ENCODE data around the gene GRID1. TPM values are rescaled to one million over a fixed set of nuclear protein-coding genes. Genes with fewer than 3 reads are reported as not detected.
"Not testable (repeated sequence)": the region's sequence is repeated elsewhere in the genome, so short reads cannot be mapped to it uniquely, and the experiment has no call there.

The GRID1 gene
- polyA plus RNA-seq, 1 donor (not counting 4 experiments of a cell fraction or from before 2014, with no cell fraction given): 0.01 TPM

DNA sequence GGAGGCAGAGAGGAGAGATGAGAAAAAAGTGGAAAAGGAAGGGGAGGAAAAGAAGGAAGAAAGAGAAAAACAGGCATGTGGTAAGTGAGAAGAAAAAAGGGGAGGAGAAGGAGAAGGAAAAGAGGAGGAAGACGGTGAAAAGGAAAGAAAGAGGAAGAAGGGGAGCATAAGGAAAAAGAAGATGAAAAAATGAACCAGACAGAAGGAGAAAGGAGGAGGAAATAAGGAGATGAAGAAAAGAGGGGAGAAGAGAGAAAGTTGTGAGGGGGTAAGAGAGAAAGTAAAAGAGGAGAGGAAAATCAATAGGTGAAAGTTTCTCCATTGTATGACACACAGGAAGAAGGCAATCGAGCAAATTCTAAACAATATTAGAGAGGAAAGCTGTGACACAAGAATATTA lies 663.8 kb downstream of the GRID1 start:
- no peak overlapping the region for H2AFZ ChIP-seq (ENCODE audit: control insufficient read depth, low read length)
- H3K27ac ChIP-seq (ENCODE audit: control insufficient read depth, insufficient read depth, low read length): no peak overlapping the region
- no peak for FAIRE-seq
- H3K4me1 ChIP-seq (ENCODE audit: control insufficient read depth, extremely low read depth, insufficient read depth, low read length): no peaks in the 10 kb centered on the region
- TF ChIP-seq EZH2 (IDR thresholded peaks at IDR 0.05; ENCODE audit: low read length): no peak
- TF ChIP-seq, protein P1, sequence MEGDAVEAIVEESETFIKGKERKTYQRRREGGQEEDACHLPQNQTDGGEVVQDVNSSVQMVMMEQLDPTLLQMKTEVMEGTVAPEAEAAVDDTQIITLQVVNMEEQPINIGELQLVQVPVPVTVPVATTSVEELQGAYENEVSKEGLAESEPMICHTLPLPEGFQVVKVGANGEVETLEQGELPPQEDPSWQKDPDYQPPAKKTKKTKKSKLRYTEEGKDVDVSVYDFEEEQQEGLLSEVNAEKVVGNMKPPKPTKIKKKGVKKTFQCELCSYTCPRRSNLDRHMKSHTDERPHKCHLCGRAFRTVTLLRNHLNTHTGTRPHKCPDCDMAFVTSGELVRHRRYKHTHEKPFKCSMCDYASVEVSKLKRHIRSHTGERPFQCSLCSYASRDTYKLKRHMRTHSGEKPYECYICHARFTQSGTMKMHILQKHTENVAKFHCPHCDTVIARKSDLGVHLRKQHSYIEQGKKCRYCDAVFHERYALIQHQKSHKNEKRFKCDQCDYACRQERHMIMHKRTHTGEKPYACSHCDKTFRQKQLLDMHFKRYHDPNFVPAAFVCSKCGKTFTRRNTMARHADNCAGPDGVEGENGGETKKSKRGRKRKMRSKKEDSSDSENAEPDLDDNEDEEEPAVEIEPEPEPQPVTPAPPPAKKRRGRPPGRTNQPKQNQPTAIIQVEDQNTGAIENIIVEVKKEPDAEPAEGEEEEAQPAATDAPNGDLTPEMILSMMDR (optimal IDR thresholded peaks at IDR 0.05 in 1 of 3, IDR thresholded peaks at IDR 0.05 in 1 of 3, conservative IDR thresholded peaks at IDR 0.05 in 1 of 3; ENCODE audit: extremely low read depth in 1 of 3, insufficient read depth in 2 of 3, low read length in 3 of 3): no peak
- no peak for DNase-seq (ENCODE audit: low read depth, low spot score)
- no peaks in the 10 kb centered on the region for H3K36me3 ChIP-seq (ENCODE audit: control insufficient read depth in 2 of 2, extremely low read depth in 1 of 2, insufficient read depth in 2 of 2, low read length in 2 of 2)
- no peaks in the 10 kb centered on the region for H3K27me3 ChIP-seq (ENCODE audit: control insufficient read depth, extremely low read depth, insufficient read depth, low read length)
- dilution Hi-C loops (cut with MboI; ENCODE audit: extremely low pct_ligation_motif_present, low sequenced_read_pairs): no loop called here
- H3K9me3 ChIP-seq (ENCODE audit: control insufficient read depth, low read depth, low read length): no peaks in the 10 kb centered on the region
- H3K79me2 ChIP-seq (ENCODE audit: control insufficient read depth, insufficient read depth, low read length): no peaks in the 10 kb centered on the region
- no peak overlapping the region for H3K9ac ChIP-seq (ENCODE audit: control insufficient read depth, extremely low read depth, insufficient read depth, low read length)
- H3K4me3 ChIP-seq (ENCODE audit: control insufficient read depth in 2 of 3, extremely low read depth in 1 of 3, insufficient read depth in 2 of 3, low read depth in 1 of 3, low read length in 3 of 3): no peak overlapping the region
- H3K9me1 ChIP-seq (ENCODE audit: control insufficient read depth, extremely low read depth, insufficient read depth, low read length): no peaks in the 10 kb centered on the region
- H3K4me2 ChIP-seq (ENCODE audit: control insufficient read depth, extremely low read depth, insufficient read depth, low read depth, low read length): no peak overlapping the region
- no peaks in the 10 kb centered on the region for H4K20me1 ChIP-seq (ENCODE audit: control insufficient read depth, extremely low read depth, insufficient read depth, low read length)

DNA sequence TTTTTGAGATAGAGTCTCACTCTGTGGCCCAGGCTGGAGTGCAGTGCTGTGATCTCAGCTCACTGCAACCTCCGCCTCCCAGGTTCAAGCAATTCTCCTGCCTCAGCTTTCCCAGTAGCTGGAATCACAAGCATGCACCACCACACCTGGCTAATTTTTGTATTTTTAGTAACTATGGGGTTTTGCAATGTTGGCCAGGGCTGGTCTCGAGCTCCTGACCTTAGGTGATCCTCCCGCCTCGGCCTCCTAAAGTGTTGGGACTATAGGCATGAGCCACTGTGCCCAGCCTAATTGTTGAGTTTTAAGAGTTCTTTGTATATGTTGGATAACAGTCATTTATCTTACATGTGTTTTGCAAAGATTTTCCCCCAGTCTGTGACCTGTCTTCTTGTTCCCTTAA lies 667.5 kb downstream of the GRID1 start:
- H3K27ac ChIP-seq (ENCODE audit: control insufficient read depth, insufficient read depth, low read length); H3K4me3 ChIP-seq (ENCODE audit: control insufficient read depth in 2 of 3, extremely low read depth in 1 of 3, insufficient read depth in 2 of 3, low read depth in 1 of 3, low read length in 3 of 3); H3K36me3 ChIP-seq (ENCODE audit: control insufficient read depth in 2 of 2, extremely low read depth in 1 of 2, insufficient read depth in 2 of 2, low read length in 2 of 2); dilution Hi-C loops (cut with MboI; ENCODE audit: extremely low pct_ligation_motif_present, low sequenced_read_pairs); H4K20me1 ChIP-seq (ENCODE audit: control insufficient read depth, extremely low read depth, insufficient read depth, low read length); DNase-seq (ENCODE audit: low read depth, low spot score); H3K27me3 ChIP-seq (ENCODE audit: control insufficient read depth, extremely low read depth, insufficient read depth, low read length); H2AFZ ChIP-seq (ENCODE audit: control insufficient read depth, low read length); H3K79me2 ChIP-seq (ENCODE audit: control insufficient read depth, insufficient read depth, low read length); H3K4me2 ChIP-seq (ENCODE audit: control insufficient read depth, extremely low read depth, insufficient read depth, low read depth, low read length); H3K9me1 ChIP-seq (ENCODE audit: control insufficient read depth, extremely low read depth, insufficient read depth, low read length); H3K9ac ChIP-seq (ENCODE audit: control insufficient read depth, extremely low read depth, insufficient read depth, low read length); FAIRE-seq; H3K4me1 ChIP-seq (ENCODE audit: control insufficient read depth, extremely low read depth, insufficient read depth, low read length); H3K9me3 ChIP-seq (ENCODE audit: control insufficient read depth, low read depth, low read length): not testable (repeated sequence)

DNA sequence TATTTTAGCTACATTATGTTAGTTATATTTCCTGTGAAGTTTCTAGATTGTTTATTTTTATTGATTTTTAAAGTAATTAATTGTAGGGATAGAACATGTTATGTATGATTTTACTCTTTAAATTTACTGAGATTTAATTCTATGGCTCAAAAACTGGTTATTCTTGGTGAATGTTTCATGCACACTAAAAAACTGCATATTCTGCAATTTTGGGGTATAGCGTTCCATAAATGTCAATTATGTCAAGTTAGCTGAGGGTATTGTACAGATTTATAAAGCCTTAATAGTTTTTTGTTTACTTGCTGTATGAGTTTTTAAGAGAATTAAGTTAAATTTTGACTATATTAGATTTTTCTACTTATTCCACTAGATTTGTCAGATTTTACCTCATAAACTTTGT lies 669.7 kb downstream of the GRID1 start:
- H3K4me3 ChIP-seq (ENCODE audit: control insufficient read depth in 2 of 3, extremely low read depth in 1 of 3, insufficient read depth in 2 of 3, low read depth in 1 of 3, low read length in 3 of 3): no peak overlapping the region
- H3K27ac ChIP-seq (ENCODE audit: control insufficient read depth, insufficient read depth, low read length): no peak overlapping the region
- no peak overlapping the region for H3K9ac ChIP-seq (ENCODE audit: control insufficient read depth, extremely low read depth, insufficient read depth, low read length)
- H3K4me2 ChIP-seq (ENCODE audit: control insufficient read depth, extremely low read depth, insufficient read depth, low read depth, low read length): no peak overlapping the region
- H3K36me3 ChIP-seq (ENCODE audit: control insufficient read depth in 2 of 2, extremely low read depth in 1 of 2, insufficient read depth in 2 of 2, low read length in 2 of 2): no peaks in the 10 kb centered on the region
- no peak for FAIRE-seq
- H3K79me2 ChIP-seq (ENCODE audit: control insufficient read depth, insufficient read depth, low read length): no peaks in the 10 kb centered on the region
- no peaks in the 10 kb centered on the region for H4K20me1 ChIP-seq (ENCODE audit: control insufficient read depth, extremely low read depth, insufficient read depth, low read length)
- H3K9me1 ChIP-seq (ENCODE audit: control insufficient read depth, extremely low read depth, insufficient read depth, low read length): no peaks in the 10 kb centered on the region
- no peaks in the 10 kb centered on the region for H3K27me3 ChIP-seq (ENCODE audit: control insufficient read depth, extremely low read depth, insufficient read depth, low read length)
- no peak for TF ChIP-seq EZH2 (IDR thresholded peaks at IDR 0.05; ENCODE audit: low read length)
- TF ChIP-seq, protein P1 (optimal IDR thresholded peaks at IDR 0.05 in 1 of 3, IDR thresholded peaks at IDR 0.05 in 1 of 3, conservative IDR thresholded peaks at IDR 0.05 in 1 of 3; ENCODE audit: extremely low read depth in 1 of 3, insufficient read depth in 2 of 3, low read length in 3 of 3): no peak
- no peaks in the 10 kb centered on the region for H3K9me3 ChIP-seq (ENCODE audit: control insufficient read depth, low read depth, low read length)
- no peaks in the 10 kb centered on the region for H3K4me1 ChIP-seq (ENCODE audit: control insufficient read depth, extremely low read depth, insufficient read depth, low read length)
- dilution Hi-C loops (cut with MboI; ENCODE audit: extremely low pct_ligation_motif_present, low sequenced_read_pairs): no loop called here
- H2AFZ ChIP-seq (ENCODE audit: control insufficient read depth, low read length): no peak overlapping the region
- DNase-seq (ENCODE audit: low read depth, low spot score): no peak
